DND-41 (cell line): ENCODE data around the gene ZNF484.
"Not testable (repeated sequence)": the region's sequence is repeated elsewhere in the genome, so short reads cannot be mapped to it uniquely, and the experiment has no call there.

Experiments used
- EZH2 ChIP-seq: IDR thresholded peaks from 3 replicates; pipeline ENCODE4 v1.6.1; 2012; ENCODE audit warnings: borderline replicate concordance, low read depth, mild to moderate bottlenecking, moderate library complexity, low read length, inconsistent platforms; ENCODE audit not compliant: severe bottlenecking
- TF ChIP-seq, protein P1 (sequence below): IDR thresholded peaks from 2 replicates; pipeline ENCODE4 v1.5.1; 2012; ENCODE audit warnings: borderline replicate concordance, low read length, moderate library complexity, mild to moderate bottlenecking; ENCODE audit not compliant: poor library complexity, severe bottlenecking; ENCODE audit errors: extremely low read depth

DNA sequence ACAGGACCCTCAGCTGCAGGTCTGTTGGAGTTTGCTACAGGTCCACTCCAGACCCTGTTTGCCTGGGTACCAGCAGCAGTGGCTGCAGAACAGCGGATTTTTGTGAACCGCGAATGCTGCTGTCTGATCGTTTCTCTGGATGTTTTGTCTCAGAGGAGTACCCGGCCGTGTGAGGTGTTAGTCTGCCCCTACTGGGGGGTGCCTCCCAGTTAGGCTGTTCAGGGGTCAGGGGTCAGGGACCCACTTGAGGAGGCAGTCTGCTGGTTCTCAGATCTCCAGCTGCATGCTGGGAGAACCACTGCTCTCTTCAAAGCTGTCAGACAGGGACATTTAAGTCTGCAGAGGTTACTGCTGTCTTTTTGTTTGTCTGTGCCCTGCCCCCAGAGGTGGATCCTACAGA lies 27.3 kb upstream of the ZNF484 start:
- TF ChIP-seq, protein P1, sequence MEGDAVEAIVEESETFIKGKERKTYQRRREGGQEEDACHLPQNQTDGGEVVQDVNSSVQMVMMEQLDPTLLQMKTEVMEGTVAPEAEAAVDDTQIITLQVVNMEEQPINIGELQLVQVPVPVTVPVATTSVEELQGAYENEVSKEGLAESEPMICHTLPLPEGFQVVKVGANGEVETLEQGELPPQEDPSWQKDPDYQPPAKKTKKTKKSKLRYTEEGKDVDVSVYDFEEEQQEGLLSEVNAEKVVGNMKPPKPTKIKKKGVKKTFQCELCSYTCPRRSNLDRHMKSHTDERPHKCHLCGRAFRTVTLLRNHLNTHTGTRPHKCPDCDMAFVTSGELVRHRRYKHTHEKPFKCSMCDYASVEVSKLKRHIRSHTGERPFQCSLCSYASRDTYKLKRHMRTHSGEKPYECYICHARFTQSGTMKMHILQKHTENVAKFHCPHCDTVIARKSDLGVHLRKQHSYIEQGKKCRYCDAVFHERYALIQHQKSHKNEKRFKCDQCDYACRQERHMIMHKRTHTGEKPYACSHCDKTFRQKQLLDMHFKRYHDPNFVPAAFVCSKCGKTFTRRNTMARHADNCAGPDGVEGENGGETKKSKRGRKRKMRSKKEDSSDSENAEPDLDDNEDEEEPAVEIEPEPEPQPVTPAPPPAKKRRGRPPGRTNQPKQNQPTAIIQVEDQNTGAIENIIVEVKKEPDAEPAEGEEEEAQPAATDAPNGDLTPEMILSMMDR = not testable (repeated sequence)
- TF ChIP-seq EZH2 = not testable (repeated sequence)
